ENCODE results near the gene PHC1.

- TF ChIP-seq, protein P1, sequence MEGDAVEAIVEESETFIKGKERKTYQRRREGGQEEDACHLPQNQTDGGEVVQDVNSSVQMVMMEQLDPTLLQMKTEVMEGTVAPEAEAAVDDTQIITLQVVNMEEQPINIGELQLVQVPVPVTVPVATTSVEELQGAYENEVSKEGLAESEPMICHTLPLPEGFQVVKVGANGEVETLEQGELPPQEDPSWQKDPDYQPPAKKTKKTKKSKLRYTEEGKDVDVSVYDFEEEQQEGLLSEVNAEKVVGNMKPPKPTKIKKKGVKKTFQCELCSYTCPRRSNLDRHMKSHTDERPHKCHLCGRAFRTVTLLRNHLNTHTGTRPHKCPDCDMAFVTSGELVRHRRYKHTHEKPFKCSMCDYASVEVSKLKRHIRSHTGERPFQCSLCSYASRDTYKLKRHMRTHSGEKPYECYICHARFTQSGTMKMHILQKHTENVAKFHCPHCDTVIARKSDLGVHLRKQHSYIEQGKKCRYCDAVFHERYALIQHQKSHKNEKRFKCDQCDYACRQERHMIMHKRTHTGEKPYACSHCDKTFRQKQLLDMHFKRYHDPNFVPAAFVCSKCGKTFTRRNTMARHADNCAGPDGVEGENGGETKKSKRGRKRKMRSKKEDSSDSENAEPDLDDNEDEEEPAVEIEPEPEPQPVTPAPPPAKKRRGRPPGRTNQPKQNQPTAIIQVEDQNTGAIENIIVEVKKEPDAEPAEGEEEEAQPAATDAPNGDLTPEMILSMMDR (IDR thresholded peaks at IDR 0.05) = peak; percentile 85 to 94 (median 90)
- TF ChIP-seq POLR2A (IDR thresholded peaks at IDR 0.05) = no peak
Measured at GRCh38 chr12:8890313-8891085, 23.8 kb upstream of the PHC1 start.

Data from testis (tissue), 2 donors.